Stimulated activated CD4-positive, alpha-beta T cell treated with anti-CD3 and anti-CD28 coated beads, Interleukin-4, amount 100 ng/mL, for 24 hours (primary cell): ENCODE measurements around the gene MMAB.
A peak's percentile ranks its signal among the peaks of the same experiment; 100 is the strongest.

Source experiments
- DNase-seq: peaks from one replicate; pipeline ENCODE4 v3.0.0-alpha.2; 2020

The MMAB gene

GRCh38 chr12:109601557-109601956 lies 28.3 kb upstream of the MMAB start:
- no peak for DNase-seq

DNA sequence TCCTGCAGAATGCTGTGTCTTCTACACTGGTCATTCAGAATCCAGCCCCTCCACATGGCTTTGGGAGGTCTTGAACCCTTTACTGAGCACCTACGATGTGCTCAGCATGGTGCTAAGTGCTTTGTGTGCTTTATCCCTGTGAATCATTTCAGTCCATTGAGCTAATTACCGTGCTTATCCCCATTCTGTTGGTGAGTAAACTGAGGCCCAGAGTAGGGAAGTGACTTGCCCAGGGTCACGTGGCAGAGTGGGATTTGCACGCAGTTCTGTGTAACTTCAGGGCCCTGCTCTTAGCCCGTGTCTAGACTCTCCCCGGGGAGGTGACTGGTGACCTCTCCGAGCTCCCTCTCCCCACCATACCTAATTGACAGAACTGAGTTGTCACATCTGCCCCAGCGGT lies 27.7 kb upstream of the MMAB start:
- no peak for DNase-seq

DNA sequence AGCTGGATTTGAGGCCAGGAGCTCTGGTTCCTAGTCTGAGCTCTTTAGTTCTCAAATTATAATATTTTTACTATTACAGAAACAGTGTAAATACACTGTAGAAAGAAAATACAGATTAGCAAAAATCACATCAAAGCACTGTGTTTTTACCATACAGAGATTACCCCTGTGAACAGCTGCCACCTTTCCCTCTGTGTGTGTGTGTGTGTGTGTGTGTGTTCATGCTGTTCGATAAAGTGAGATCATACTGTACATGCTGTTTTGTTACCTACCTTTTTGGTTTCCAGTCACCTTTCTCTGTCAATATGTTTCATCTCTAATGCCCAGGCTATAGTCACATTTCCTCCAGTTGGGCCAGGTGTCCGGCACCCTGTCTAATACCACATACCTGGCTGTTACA lies 27.2 kb upstream of the MMAB start:
- no peak for DNase-seq

- DNase-seq = no peak
Observed at GRCh38 chr12:109599087-109599486, 25.8 kb upstream of the MMAB start.

- no peak for DNase-seq
Observed at GRCh38 chr12:109598428-109598854, 25.1 kb upstream of the MMAB start.

DNA sequence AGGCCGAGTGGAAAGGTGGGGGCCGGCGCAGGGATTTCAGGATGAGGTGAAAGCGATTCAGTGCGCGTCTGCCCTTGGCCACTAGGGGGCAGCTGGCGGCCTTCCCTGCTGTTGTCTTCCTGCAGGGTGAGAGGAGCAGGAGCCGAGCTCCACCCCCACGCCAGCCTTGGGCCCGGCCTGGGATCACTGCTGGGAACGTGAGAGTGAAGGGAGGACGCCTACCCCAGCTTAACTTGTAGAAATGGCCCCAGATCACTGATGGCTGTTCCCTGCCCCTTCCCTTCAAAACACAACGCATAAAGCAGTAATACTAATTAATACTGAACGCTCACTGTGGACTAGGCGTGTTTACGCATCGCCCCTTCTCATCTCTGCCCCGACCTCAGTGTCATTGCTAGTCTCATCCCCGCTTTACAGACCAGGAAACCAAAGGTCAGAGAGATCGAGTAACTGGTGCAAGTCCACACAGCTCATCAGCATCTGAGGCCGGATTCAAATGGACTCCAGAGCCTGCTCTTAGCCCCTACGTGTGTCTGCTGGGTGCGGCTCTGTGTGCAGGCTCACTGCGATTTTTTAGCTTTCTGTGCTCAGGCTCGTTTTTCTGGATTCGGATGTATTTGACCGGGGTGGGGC lies 24.6 kb upstream of the MMAB start:
- peak; percentile 65 for DNase-seq

- DNase-seq = no peak
Observed at GRCh38 chr12:109597414-109597794, 24.1 kb upstream of the MMAB start.

DNA sequence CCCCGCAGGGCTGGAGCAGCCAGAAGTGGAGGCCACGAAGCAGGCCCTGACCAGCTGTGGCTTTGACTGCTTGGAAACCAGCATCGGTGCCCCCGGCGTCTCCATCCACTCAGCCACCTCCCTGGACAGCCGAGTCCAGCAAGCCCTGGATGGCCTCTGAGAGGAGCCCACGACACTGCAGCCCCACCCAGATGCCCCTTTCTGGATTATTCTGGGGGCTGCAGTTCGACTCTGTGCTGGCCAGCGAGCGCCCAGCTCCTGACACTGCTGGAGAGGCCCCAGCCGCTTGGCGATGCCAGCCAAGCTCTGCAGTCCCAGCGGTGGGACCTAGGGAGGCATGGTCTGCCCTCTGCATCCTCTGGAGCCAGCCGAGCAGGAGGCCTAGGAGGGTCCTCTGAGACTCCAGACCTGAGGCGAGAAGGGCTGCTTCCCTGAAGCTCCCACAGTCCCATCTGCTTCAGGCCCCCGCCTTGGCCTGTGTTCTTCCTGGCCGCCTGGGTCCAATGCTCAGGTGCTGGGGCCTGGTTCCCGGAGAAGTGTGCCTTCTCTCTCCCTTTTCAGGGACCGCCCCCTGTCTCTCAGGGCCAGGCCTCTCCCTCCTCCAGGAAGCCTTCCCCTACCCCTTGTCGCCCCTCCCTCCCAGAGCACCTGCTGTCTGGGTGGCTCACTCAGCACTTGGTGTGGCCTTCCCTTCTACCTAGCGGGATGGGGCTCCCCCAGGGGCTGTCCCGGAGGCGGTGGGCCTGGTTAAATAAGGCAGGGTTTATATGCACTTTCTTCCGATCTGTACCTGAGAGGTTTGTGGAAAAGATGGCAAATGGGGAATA lies 23.3 kb upstream of the MMAB start:
- no peak for DNase-seq

DNA sequence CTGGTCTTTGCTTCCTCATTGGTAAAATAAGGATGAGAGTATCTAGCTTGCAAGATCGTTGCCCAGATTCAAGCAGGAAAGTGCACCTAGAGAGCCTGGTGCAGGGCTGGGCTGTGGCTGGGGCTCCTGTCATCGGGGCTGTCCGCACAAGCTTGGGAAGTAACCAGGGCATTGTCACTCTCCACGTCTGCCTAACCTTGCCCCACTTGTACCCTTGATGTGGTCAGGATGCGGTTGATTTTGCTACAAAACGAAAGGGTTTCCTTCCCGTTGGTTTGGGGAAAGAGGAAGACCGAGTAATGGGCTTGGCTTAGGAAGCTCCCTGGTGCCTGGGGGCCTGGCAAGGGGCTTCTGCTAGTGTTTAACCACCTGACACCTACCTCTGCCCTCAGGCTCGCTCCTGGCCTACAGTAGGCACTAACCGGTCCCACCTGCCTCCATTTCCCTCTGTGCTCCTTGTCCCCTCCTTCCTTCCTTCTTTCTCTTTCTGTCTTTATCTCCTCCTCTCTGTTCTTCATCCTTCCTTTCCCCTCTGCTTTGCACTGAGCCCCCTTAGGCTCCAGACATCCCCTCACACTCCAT lies 22.1 kb upstream of the MMAB start:
- peak; percentile 32 for DNase-seq

DNA sequence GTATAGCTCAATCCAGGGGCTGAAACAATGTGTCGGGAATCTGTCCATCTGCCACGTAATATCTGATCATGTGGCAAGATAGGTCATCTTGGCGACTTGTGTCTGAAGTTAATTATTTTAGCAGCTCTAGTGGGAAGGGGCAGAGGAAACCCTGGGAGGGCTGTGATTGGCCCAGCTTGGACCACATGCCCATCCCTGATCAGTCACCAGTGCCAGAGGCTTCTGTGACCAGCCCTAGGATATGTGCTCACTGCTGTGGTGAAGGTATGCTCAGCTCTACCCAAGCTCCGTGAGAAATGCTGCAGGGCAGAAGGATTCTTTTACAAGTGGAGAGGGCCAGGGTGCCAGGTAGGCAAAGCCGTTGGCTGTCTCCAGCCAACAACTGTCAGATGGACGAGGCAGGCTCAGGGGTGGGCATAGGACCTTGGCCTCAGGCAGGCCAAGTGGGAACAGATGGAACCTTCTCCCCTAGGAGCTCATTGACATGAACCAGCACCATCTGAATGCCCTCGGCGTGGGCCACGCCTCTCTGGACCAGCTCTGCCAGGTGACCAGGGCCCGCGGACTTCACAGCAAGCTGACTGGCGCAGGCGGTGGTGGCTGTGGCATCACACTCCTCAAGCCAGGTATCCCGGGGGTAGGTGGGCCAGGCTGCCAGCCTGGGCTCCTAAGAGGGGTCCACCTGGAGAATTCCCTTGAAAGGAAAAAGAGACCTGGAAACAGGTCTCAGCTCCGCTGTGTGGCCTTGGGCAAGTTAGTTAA lies 21.4 kb upstream of the MMAB start:
- DNase-seq = no peak

DNA sequence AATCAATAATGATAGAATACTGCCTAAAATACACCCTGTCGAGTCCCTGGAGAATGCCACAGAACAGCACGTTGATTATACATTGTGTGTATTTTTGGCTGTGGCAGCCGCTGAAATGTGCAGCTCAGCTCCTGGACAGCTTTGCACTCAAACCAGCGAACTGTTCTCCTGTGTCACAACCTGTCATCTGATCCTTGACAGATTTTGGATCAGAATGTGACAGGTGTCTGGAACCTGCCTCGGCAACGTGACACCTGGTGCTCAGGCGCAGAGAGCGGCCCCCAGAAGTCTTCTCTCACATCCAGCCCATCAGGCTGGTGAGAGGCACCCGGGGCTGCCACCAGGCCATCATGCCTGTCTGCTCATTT lies 19.6 kb upstream of the MMAB start:
- DNase-seq = no peak

DNA sequence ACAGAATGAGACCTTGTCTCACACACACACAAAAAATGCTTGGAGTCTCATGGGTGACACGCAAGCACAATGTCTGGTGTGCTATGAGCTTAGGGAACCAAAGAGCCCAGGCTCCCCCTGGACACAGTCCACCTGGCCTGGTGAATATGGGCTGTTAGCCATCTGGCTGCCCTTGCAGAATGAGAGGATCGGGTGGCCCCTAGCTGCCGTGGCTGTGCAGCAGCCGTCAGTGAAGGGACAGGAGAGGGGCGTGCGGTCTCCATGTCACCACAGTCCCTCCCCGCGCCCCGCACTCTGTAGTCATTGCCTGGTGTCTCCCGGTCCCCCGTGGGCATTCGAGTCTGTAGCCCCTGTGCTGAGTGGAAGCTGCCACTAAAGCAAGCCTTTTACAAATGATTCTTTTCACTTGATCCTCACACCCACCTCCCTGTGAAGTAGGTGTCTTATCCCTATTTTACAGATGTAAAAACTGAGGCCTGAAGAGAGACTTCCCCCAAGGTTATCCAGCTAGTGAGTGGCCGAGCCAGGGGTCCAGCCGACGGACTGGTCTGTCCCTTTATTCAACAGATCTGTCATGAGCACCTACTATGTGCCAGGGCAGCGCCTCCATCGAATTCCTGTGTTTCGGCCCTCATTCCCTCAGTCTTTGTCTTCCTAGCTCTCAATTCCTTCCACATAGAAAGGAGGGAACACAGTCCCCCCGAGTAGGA lies 19.0 kb upstream of the MMAB start:
- DNase-seq = no peak

- DNase-seq = no peak
Observed at GRCh38 chr12:109591041-109591440, 17.7 kb upstream of the MMAB start.

DNA sequence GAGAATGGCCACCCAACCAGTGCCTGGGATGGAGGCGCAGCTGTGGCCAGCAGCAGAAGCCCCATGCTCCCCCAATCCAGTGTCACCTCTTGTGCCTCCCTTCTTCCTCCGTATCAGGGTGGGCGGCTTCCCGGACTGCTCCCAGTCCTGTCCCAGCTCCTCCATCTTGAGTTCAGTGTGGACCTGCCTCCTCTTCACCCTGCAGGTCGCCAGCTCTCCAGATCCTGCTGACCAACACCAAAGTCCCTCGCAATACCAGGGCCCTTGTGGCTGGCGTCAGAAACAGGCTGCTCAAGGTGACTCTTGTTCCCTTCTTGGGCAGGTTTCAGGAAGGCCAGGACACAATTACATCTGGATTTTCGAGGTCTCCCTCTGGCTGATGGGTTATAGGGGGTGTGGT lies 17.3 kb upstream of the MMAB start:
- no peak for DNase-seq

GRCh38 chr12:109589691-109590245 lies 16.5 kb upstream of the MMAB start:
- DNase-seq = no peak

- DNase-seq = no peak
Observed at GRCh38 chr12:109589240-109589590, 15.9 kb upstream of the MMAB start.

DNA sequence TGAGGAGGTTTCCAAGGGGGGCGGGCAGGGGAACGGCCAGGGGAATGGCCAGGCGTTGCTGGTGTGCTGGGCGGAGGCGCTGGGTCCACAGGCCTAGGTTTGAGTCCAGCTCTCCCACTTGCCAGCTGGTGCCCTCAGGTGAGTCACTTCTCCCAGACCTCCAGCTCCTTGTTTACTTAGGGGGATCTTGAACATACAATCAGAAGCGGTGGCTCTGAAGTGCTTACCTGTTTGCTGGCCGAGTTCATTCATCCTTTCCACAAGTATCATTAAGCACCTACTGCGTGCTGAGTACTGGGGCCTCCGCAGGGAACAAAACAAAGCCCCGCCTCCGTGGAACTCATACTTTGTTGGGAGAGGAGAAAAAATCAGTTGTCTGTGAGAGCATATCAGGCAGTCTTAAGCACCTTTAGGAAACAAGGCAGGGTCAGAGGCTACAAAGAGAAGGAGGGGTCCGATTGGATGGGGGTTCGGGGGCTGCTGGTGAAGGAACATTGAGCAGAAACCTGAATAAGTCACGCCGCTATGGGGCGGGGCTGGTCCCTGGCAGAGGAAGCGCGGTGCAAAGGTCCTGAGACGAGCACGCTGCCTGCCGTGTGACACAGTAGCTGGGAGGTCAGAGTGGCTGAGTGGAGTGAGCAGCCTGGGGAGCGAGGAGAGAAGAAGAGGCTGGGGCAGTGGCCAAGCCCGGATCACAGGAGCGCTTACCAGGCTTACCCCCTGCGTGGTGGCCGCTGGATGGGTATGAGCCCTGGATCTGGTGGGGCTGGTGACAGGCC lies 15.3 kb upstream of the MMAB start:
- no peak for DNase-seq

DNA sequence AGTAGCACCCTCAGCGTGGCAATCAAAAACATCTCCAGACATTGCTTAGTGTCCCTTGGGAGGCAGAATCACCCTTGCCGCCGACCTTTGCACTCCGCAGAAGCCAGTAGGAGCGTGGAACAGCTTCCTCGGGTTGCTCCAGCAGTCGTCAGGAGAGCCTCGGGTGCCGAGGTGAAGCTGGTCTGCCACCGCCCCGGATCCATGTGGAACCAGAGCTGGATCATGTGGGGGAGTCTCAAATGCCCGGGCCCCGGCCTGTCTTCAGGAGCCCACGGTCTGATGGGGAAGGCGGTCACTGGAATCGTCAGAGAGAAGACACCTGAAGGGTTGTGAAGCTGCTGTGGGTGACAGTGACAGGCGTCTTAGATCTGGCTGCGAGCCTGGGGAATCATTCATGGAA lies 14.6 kb upstream of the MMAB start:
- no peak for DNase-seq

DNA sequence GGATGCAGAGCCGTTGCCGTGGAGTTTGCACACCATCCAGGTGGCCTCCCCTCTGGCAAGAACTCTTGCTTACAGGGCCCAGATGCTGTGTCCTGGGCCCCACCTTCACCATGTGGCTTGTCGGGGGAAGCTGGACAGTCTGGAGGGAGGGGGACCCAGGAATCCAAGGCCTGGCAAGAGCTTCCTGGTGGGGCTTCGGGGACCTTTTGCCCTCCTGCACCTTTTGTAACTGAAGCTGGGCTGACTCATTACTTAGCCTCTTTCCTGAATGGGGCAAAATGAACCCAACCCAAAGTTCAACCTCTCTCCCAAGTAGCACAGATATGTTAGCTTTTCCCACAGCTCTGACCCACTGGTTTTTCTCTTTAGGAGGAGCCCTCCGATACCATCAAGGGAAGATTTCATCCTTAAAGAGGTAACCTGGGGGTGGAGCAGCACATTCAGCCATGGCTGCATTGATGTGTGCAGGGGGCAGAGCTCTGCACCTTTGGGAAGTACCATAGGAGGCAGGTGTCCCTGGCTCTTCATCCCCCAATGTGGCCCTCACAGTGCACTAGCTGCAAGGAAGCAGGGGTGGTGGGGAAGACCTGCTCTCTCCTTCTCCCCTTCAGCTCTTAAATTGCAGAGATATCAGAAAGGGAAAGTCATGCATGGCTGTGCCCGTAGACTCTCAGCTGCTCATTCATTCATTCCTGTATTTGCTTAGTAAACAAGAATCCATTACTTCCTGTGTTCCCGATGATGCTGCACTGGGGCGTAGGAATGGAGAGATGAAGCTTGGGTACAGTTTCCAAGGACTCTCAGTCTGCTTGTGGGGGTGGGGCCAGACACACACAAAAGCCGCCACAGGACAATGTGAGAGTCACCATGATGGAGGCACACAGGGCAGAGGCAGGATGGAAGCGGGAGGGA lies 13.3 kb upstream of the MMAB start:
- no peak for DNase-seq

GRCh38 chr12:109583733-109584132 lies 10.4 kb upstream of the MMAB start:
- no peak for DNase-seq

DNA sequence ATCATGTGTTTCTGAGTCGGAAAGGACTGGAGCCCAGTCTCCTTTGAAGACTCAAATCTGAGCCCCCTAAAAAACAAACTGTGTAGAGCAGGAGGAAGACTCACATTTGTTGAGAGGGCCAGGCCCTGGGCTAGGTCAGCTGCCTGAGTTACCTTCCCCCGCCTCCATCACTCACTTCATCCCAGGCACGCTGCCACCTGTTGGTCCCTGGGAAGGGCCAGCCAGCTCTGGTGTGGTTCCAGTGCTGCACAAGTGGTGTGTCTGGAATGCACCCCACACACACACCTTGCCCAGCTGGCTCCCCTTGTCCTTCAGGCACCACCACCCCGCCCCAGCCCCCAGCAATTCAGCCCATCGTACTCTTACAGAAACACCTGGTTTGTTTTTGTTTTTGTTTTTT lies 9.3 kb upstream of the MMAB start:
- no peak for DNase-seq
